IPS-15b (cell line): Measurements from ENCODE around the gene PCBD1.
"Not testable (repeated sequence)": the region's sequence is repeated elsewhere in the genome, so short reads cannot be mapped to it uniquely, and the experiment has no call there.

Experiments used
- H3K27me3 ChIP-seq: one replicate; pipeline ENCODE4 v1.6.1; 2013; ENCODE audit warnings: low read length; ENCODE audit not compliant: control insufficient read depth, insufficient read depth
- H3K36me3 ChIP-seq: one replicate; pipeline ENCODE4 v1.6.1; 2013; ENCODE audit warnings: low read length; ENCODE audit not compliant: control insufficient read depth, insufficient read depth
- H3K4me1 ChIP-seq: one replicate; pipeline ENCODE4 v1.6.1; 2013; ENCODE audit warnings: mild to moderate bottlenecking, low read length; ENCODE audit not compliant: control insufficient read depth, insufficient read depth
- H3K4me3 ChIP-seq: one replicate; pipeline ENCODE4 v1.5.1; 2013; ENCODE audit warnings: low read depth, low read length
- H3K9ac ChIP-seq: one replicate; pipeline ENCODE4 v1.6.1; 2013; ENCODE audit warnings: low read depth, mild to moderate bottlenecking, low read length
- H3K9me3 ChIP-seq: one replicate; pipeline ENCODE4 v1.6.1; 2013; ENCODE audit warnings: mild to moderate bottlenecking, low read length; ENCODE audit not compliant: control insufficient read depth, insufficient read depth

PCBD1 gene

DNA sequence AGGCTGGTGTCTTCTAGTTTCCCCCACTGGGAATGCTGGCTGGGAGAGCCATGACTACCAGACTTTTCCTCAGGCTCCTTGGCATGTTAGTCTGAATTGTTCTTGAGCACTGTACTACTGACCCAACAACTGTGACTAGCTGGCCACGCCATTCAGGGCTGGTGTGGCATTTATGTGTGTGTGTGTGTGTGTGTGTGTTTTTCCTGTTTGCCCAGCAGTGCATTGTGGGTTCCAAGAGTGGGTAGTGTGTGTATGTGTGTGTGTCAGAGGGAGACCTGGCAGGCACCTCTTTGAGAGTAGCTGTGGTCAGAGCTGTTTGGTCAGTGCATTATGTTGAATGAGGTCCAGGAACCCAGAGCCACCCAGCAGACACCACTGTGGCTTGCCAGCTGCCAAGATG lies 9.2 kb downstream of the PCBD1 start:
- Histone ChIP-seq H3K4me3 (no peak overlapping the region), H3K27me3 (no peaks in the 10 kb centered on the region), H3K4me1 (peaks cover 2% of the 10 kb centered on the region), H3K9ac (no peak overlapping the region), H3K36me3 (peaks cover 17% of the 10 kb centered on the region), H3K9me3 (no peaks in the 10 kb centered on the region)

DNA sequence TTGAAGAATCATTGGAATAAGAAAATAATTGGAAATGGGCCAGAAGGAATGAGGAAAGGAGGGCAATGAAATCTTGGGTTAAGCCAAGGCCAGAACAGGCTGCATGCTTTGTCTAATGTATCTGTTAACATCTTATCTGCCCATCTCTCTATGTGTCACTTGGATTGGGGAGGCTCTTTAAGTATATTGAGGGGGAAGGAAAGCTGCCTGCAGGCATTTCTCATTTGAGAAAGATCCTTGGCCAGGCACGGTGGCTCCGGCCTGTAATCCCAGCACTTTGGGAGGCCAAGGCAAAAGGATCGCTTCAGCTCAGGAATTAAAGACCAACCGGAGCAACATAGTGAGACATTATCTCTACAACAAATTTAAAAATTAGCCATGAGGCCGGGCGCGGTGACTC lies 14.3 kb downstream of the PCBD1 start:
- Histone ChIP-seq H3K27me3 (no peaks in the 10 kb centered on the region), H3K36me3 (peaks cover 20% of the 10 kb centered on the region)

DNA sequence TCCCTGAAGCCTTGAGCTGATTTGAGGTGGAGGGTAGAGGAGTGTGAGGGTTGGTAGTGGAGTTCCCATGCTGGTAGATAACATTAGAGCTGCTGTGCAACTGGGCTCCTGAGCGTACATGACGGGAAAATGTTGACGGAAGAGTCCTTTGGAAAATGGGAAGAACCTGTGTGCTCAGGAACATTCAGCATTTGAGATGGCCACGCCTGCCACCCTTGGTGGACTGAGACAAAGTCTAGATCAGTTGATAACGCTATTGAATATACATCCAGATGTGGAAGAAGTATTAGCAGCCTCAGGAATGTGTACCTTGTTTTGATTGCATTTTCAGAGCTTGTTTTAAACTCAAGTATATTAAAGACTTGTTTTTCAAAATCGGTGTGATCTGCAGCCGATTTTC lies 16.1 kb downstream of the PCBD1 start:
- Histone ChIP-seq H3K9me3 (no peaks in the 10 kb centered on the region), H3K36me3 (peaks cover 14% of the 10 kb centered on the region)

More for the DNA sequence above, 14.3 kb downstream of the PCBD1 start:
- peaks cover 2% of the 10 kb centered on the region for H3K4me1 ChIP-seq
- no peaks in the 10 kb centered on the region for H3K9me3 ChIP-seq
- no peak overlapping the region for H3K4me3 ChIP-seq
- H3K9ac ChIP-seq = no peak overlapping the region

DNA sequence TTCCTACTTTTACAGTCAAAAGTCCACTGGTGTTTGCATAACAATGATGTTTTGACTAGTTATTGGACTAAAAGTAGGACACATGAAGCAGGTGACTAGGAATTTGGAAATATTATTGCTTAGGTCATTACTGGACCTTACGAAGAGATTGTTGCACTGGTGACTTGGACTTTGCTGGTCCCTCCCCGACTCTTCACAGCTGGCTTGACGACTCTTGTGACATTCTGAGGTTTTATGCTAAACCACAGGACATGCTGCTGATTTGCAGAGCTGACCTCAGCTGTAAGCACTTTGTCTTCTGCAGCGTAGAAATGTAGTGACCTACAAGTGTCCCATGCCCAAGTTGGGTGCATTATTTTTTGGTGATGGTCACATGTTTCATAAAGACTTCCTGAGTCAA lies 21.9 kb downstream of the PCBD1 start:
- Histone ChIP-seq H3K4me3 (no peak overlapping the region), H3K36me3 (peaks cover 4% of the 10 kb centered on the region), H3K4me1 (no peaks in the 10 kb centered on the region), H3K9me3 (no peaks in the 10 kb centered on the region), H3K9ac (no peak overlapping the region), H3K27me3 (no peaks in the 10 kb centered on the region)

More for the DNA sequence above, 16.1 kb downstream of the PCBD1 start:
- Histone ChIP-seq H3K4me3 (no peak overlapping the region), H3K27me3 (no peaks in the 10 kb centered on the region), H3K4me1 (peaks cover 2% of the 10 kb centered on the region), H3K9ac (no peak overlapping the region)

DNA sequence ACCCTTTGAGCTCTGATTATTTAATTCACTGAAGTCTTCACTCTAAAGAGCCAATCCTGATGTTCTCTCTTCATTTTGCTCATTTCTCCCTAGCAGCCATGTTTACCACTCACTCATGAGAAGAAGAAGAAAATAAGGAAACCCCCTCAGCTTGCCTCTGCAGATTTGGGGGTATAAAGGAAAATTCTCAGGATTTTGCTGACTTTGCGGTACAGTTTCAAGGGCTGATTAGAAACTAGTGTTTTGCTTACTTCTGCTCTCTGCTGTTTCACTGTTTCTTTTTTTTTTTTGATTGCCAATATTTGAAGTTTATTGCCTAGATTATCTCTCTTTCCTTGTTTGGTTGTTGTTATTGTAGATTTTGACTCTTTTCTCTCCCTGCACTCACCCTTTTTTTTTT lies 23.4 kb downstream of the PCBD1 start:
- no peaks in the 10 kb centered on the region for H3K4me1 ChIP-seq
- no peak overlapping the region for H3K9ac ChIP-seq

DNA sequence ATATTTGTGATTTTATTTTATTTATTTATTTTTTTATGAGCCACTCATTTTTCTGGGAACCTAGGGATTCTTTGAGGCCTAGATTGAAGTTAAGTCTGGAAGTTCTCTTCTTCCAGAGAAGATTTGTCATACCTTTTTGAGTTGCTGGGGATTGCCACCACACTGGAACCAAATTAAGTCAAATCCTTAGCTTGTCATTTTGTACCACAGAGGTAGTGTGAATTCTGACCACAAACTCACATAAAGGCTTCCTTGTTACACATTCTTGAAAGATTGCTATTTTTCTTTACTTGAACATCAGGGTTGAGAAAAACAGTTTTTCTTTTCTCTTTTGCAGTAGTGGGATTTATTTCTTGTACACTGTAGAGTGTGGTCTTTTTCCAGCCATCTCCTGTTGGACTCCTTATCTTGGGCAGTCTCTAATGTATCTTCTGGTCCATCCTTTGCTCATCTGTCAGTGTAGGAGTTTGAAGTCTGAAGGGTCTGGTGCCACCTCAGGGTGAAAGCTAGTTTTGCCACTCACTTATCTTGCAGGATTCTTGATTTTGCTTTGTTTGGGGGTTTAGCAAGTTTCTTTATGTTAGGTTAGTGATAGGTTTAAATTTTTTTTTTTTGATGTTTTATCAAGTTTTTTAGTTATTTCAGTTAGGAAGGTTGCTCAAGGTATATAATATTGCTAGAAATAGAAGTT lies 24.8 kb downstream of the PCBD1 start:
- no peak overlapping the region for H3K9ac ChIP-seq
- no peaks in the 10 kb centered on the region for H3K9me3 ChIP-seq
- no peaks in the 10 kb centered on the region for H3K4me1 ChIP-seq
- H3K36me3 ChIP-seq = peaks cover 3% of the 10 kb centered on the region
- no peaks in the 10 kb centered on the region for H3K27me3 ChIP-seq
- H3K4me3 ChIP-seq = no peak overlapping the region

More for the DNA sequence above, 23.4 kb downstream of the PCBD1 start:
- H3K36me3 ChIP-seq = peaks cover 3% of the 10 kb centered on the region
- no peak overlapping the region for H3K4me3 ChIP-seq
- no peaks in the 10 kb centered on the region for H3K9me3 ChIP-seq
- H3K27me3 ChIP-seq = no peaks in the 10 kb centered on the region

DNA sequence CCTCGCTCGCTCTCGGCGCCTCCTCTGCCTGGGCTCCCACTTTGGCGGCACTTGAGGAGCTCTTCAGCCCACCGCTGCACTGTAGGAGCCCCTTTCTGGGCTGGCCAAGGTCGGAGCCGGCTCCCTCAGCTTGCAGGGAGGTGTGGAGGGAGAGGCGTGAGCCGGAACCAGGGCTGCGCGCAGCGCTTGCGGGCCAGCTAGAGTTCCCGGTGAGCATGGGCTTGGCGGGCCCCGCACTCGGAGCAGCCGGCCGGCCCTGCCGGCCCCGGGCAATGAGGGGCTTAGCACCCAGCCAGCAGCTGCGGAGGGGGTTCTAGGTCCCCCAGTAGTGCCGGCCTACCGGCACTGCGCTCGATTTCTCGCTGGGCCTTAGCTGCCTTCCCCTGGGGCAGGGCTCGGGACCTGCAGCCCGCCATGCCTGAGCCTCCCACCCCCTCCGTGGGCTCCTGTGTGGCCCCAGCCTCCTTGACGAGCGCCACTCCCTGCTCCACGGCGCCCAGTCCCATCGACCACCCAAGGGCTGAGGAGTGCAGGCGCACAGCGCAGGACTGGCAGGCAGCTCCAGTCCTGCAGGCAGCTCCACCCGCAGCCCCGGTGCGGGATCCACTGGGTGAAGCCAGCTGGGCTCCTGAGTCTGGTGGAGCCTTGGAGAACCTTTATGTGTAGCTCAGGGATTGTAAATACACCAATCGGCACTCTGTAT lies 26.7 kb downstream of the PCBD1 start:
- H3K27me3 ChIP-seq, H3K9me3 ChIP-seq, H3K36me3 ChIP-seq, H3K4me3 ChIP-seq, H3K9ac ChIP-seq, H3K4me1 ChIP-seq: not testable (repeated sequence)

DNA sequence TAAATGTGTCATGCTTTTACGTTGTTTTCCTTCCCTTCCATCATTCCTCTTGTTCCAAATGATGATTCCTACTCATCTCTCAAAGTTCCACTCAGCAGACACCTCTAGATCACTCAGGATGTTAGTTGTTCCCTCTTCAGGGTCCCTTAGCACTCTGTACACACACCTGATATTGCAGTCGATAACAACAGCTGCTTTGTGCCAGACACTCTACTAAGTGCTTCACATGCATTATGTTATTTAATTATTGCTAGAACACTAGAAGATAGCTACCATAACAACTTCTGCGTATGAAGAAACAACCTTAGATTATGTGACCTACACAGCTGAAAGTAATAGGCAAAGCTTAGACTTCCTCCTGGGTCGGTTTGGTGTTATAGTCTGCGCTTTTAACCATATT lies 29.6 kb downstream of the PCBD1 start:
- H3K4me3 ChIP-seq = no peak overlapping the region
- H3K36me3 ChIP-seq = peaks cover 7% of the 10 kb centered on the region
- H3K9me3 ChIP-seq = no peaks in the 10 kb centered on the region
- no peak overlapping the region for H3K9ac ChIP-seq
- H3K4me1 ChIP-seq = no peaks in the 10 kb centered on the region
- H3K27me3 ChIP-seq = no peaks in the 10 kb centered on the region

DNA sequence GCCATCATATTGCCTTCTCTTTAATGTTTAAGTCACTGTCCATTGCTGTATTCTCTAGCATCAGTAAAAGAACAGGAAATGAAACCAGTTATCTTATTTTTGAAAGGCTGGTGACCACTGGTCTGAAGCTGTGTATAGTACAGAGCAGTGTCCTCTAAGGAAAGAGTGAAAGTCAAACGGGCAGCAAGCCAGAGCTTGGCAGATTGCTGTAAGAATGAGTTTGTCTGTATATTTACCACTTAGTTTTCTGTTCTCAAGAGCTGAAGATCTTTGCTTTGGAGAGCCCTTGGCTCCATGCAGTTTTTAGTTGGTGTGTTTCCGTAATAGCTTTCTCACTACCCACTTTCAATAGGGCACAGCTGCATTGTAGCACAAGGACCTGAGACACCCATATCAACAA lies 31.9 kb downstream of the PCBD1 start:
- no peaks in the 10 kb centered on the region for H3K9me3 ChIP-seq
- no peaks in the 10 kb centered on the region for H3K4me1 ChIP-seq
- H3K9ac ChIP-seq = no peak overlapping the region
- no peaks in the 10 kb centered on the region for H3K27me3 ChIP-seq
- H3K4me3 ChIP-seq = no peak overlapping the region
- peaks cover 7% of the 10 kb centered on the region for H3K36me3 ChIP-seq

DNA sequence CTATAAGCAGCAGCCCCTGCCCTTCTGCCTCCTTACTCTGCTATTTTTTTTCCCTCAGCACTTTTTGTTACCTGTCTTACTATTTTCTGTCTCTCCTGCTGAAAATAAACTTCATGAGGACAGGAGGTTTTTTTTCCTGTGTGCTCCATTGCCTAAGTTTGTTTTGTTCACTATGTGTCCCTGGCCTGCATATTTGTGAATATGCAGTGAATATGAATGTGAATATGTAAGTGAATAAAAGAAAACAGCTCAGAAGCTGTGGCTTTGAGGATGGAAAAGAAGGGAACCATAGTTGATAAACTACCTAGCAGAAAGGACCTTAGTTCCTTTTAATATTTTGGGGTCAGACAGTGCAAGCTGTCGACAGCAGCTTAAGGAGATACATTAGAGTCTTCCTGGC lies 34.9 kb downstream of the PCBD1 start:
- Histone ChIP-seq H3K36me3 (peaks cover 4% of the 10 kb centered on the region), H3K9ac (no peak overlapping the region), H3K4me3 (no peak overlapping the region), H3K4me1 (no peaks in the 10 kb centered on the region), H3K9me3 (no peaks in the 10 kb centered on the region), H3K27me3 (no peaks in the 10 kb centered on the region)

DNA sequence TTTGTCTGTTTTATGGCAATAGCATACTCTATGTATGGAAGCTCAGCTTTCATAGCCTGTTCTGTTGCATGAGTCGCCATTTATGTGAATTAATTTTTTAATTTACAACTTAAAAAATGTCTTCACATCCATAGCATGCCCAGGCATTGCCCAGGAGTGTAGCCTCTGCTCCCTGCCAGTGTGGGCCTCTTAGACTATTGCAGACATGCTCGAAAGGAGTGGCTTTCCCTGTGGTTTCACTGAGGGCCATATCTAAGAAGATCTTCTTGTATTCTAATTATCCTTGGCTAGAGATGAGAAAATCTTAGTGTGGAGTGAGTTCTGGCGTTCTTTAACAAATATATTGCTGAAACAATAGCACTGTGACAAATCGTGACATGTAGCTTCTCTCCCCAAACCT lies 35.3 kb downstream of the PCBD1 start:
- no peak overlapping the region for H3K9ac ChIP-seq
- no peaks in the 10 kb centered on the region for H3K4me1 ChIP-seq
- peaks cover 4% of the 10 kb centered on the region for H3K36me3 ChIP-seq
- H3K27me3 ChIP-seq = no peaks in the 10 kb centered on the region
- H3K9me3 ChIP-seq = no peaks in the 10 kb centered on the region
- H3K4me3 ChIP-seq = no peak overlapping the region
